GM12892 (cell line): Measurements from ENCODE around the gene NEK9.

ENCODE experiments used
- DNase-seq: peaks from one replicate; pipeline ENCODE4 v3.0.0; 2011; ENCODE audit not compliant: insufficient read length
- FAIRE-seq: peaks from 2 replicates; lab custom pipeline; 2011; peaks lifted over from hg19 to GRCh38; lab: Jason Lieb, UNC
- POLR2A ChIP-seq: IDR thresholded peaks from 2 replicates; pipeline ENCODE4 v1.6.1; 2011; ENCODE audit warnings: low read depth, low read length, control low read depth
- POLR2AphosphoS5 ChIP-seq: IDR thresholded peaks from 2 replicates; pipeline ENCODE4 v1.6.1; 2011; ENCODE audit warnings: low read depth, low read length, control low read depth
- TAF1 ChIP-seq: IDR thresholded peaks from 2 replicates; pipeline ENCODE4 v1.6.1; 2011; ENCODE audit warnings: low read depth, mild to moderate bottlenecking, control low read depth, low read length, borderline replicate concordance

Gene NEK9

GRCh38 chr14:75096959-75097358 lies 29.9 kb downstream of the NEK9 start:
- no peak for DNase-seq
- FAIRE-seq, result no peak

GRCh38 chr14:75095690-75096089 lies 31.2 kb downstream of the NEK9 start:
- no peak for FAIRE-seq
- TF ChIP-seq POLR2A, result no peak
- no peak for TF ChIP-seq TAF1
- TF ChIP-seq POLR2AphosphoS5, result no peak
- DNase-seq, result no peak

More at GRCh38 chr14:75096959-75097358, 29.9 kb downstream of the NEK9 start:
- TF ChIP-seq POLR2AphosphoS5, result no peak
- TF ChIP-seq TAF1, result no peak
- no peak for TF ChIP-seq POLR2A

- TF ChIP-seq POLR2A (no peak), POLR2AphosphoS5 (no peak), TAF1 (no peak)
- no peak for FAIRE-seq
- no peak for DNase-seq
Measured at GRCh38 chr14:75094896-75095295, 32.0 kb downstream of the NEK9 start.

- no peak for DNase-seq
- TF ChIP-seq TAF1, result no peak
- no peak for FAIRE-seq
Measured at GRCh38 chr14:75092698-75093097, 34.1 kb downstream of the NEK9 start.

- DNase-seq (no peak), FAIRE-seq (no peak)
Measured at GRCh38 chr14:75091251-75091650, 35.6 kb downstream of the NEK9 start.

GRCh38 chr14:75090353-75090752 lies 36.5 kb downstream of the NEK9 start:
- TF ChIP-seq TAF1 (no peak), POLR2A (no peak), POLR2AphosphoS5 (no peak)
- no peak for DNase-seq
- no peak for FAIRE-seq

More at GRCh38 chr14:75091251-75091650, 35.6 kb downstream of the NEK9 start:
- TF ChIP-seq TAF1 (no peak), POLR2A (no peak), POLR2AphosphoS5 (no peak)

- DNase-seq (no peak), FAIRE-seq (no peak)
- TF ChIP-seq POLR2AphosphoS5, result no peak
- no peak for TF ChIP-seq POLR2A
- TF ChIP-seq TAF1, result no peak
Measured at GRCh38 chr14:75088566-75089373, 38.1 kb downstream of the NEK9 start.

GRCh38 chr14:75088153-75088552 lies 38.7 kb downstream of the NEK9 start:
- DNase-seq (no peak), FAIRE-seq (no peak)
- TF ChIP-seq POLR2AphosphoS5, result no peak
- no peak for TF ChIP-seq TAF1
- TF ChIP-seq POLR2A, result no peak

- TF ChIP-seq POLR2A, result no peak
- TF ChIP-seq TAF1, result no peak
- TF ChIP-seq POLR2AphosphoS5, result no peak
- FAIRE-seq (no peak), DNase-seq (no peak)
Measured at GRCh38 chr14:75084513-75084912, 42.3 kb downstream of the NEK9 start.

- no peak for TF ChIP-seq POLR2AphosphoS5
- no peak for TF ChIP-seq TAF1
- TF ChIP-seq POLR2A, result no peak
- no peak for FAIRE-seq
- DNase-seq, result no peak
Measured at GRCh38 chr14:75083271-75083670, 43.6 kb downstream of the NEK9 start.

GRCh38 chr14:75081660-75082229 lies 45.1 kb downstream of the NEK9 start:
- FAIRE-seq (no peak), DNase-seq (no peak)
- TF ChIP-seq POLR2A (no peak), POLR2AphosphoS5 (no peak), TAF1 (no peak)

GRCh38 chr14:75079521-75079920 lies 47.3 kb downstream of the NEK9 start:
- no peak for TF ChIP-seq TAF1
- TF ChIP-seq POLR2A, result no peak
- no peak for TF ChIP-seq POLR2AphosphoS5
- no peak for FAIRE-seq
- no peak for DNase-seq
